ENCODE data around the gene USP13.

GRCh38 chr3:179701176-179701827 is 48.5 kb downstream of the USP13 start:
- TF ChIP-seq POLR2AphosphoS5 (IDR thresholded peaks at IDR 0.05; ENCODE audit: low read length) (no peak), CBFB (IDR thresholded peaks at IDR 0.05; ENCODE audit: low read depth) (no peak), CHD2 (IDR thresholded peaks at IDR 0.05; ENCODE audit: borderline replicate concordance, low read depth, low read length) (no peak), SMAD1 (IDR thresholded peaks at IDR 0.05; ENCODE audit: low read depth, partially characterized antibody) (no peak), GABPA (IDR thresholded peaks at IDR 0.05; ENCODE audit: low read depth) (no peak), CTCF (IDR thresholded peaks at IDR 0.05 in 2 of 3, conservative IDR thresholded peaks at IDR 0.05 in 1 of 3; ENCODE audit: control insufficient read depth in 2 of 3, extremely low read depth in 1 of 3, insufficient read depth in 1 of 3, low read depth in 3 of 3, low read length in 3 of 3) (no peak), BCL11A (IDR thresholded peaks at IDR 0.05; ENCODE audit: low read depth, low read length) (no peak)
